HG02970 (cell line): ENCODE measurements around the gene SPSB3.
"Not testable (repeated sequence)": the region's sequence is repeated elsewhere in the genome, so short reads cannot be mapped to it uniquely, and the experiment has no call there.

Source experiments
- ATAC-seq: cut with Tn5 transposase; IDR thresholded peaks from one replicate; pipeline ENCODE4 v1.9.1; 2021; ENCODE audit warnings: mild to moderate bottlenecking, moderate library complexity, moderate number of reproducible peaks; ENCODE audit not compliant: unreplicated experiment, low FRiP score

Gene SPSB3

GRCh38 chr16:1817276-1817589 lies 34.9 kb upstream of the SPSB3 start:
- no peak for ATAC-seq

GRCh38 chr16:1816396-1817275 lies 34.3 kb upstream of the SPSB3 start:
- ATAC-seq = no peak

- no peak for ATAC-seq
These were observed 33.1 kb upstream of the SPSB3 start for GRCh38 chr16:1815461-1815860.

GRCh38 chr16:1812732-1813163 lies 30.4 kb upstream of the SPSB3 start:
- no peak for ATAC-seq

- ATAC-seq = no peak
These were observed 28.2 kb upstream of the SPSB3 start for GRCh38 chr16:1810536-1810935.

GRCh38 chr16:1810106-1810505 lies 27.7 kb upstream of the SPSB3 start:
- no peak for ATAC-seq

GRCh38 chr16:1809281-1809801 lies 27.0 kb upstream of the SPSB3 start:
- ATAC-seq = no peak

- no peak for ATAC-seq
These were observed 26.3 kb upstream of the SPSB3 start for GRCh38 chr16:1808691-1809090.

GRCh38 chr16:1807626-1808025 lies 25.3 kb upstream of the SPSB3 start:
- no peak for ATAC-seq

GRCh38 chr16:1800701-1801100 lies 18.3 kb upstream of the SPSB3 start:
- ATAC-seq = no peak

GRCh38 chr16:1799263-1799662 lies 16.9 kb upstream of the SPSB3 start:
- not testable (repeated sequence) for ATAC-seq

- ATAC-seq = no peak
These were observed 12.7 kb upstream of the SPSB3 start for GRCh38 chr16:1794908-1795666.

- ATAC-seq = no peak
These were observed 12.0 kb upstream of the SPSB3 start for GRCh38 chr16:1794221-1794871.

- no peak for ATAC-seq
These were observed 11.3 kb upstream of the SPSB3 start, which contains the start of gene IGFALS for GRCh38 chr16:1793578-1794220. TSS of gene IGFALS (minus strand) at chr16:1793705. CDS start at chr16:1793652, 53 bp downstream.

GRCh38 chr16:1792836-1793577 lies 10.6 kb upstream of the SPSB3 start:
- no peak for ATAC-seq

- ATAC-seq = no peak
These were observed 9.8 kb upstream of the SPSB3 start for GRCh38 chr16:1791943-1792812.

GRCh38 chr16:1791256-1791942 lies 9.0 kb upstream of the SPSB3 start:
- ATAC-seq = no peak

GRCh38 chr16:1790611-1791255 lies 8.4 kb upstream of the SPSB3 start:
- ATAC-seq = no peak
